Vagina (tissue), 2 donors: ENCODE results near the gene FAHD2B.
"Not testable (repeated sequence)": the region's sequence is repeated elsewhere in the genome, so short reads cannot be mapped to it uniquely, and the experiment has no call there.

Experiments
- POLR2A ChIP-seq, 2 donors: fragments of 450-650 bp; IDR thresholded peaks; one replicate each; pipeline ENCODE4 v1.6.1; 2017; ENCODE audit warnings: antibody characterized with exemption in 2 of 2, mild to moderate bottlenecking in 2 of 2, moderate library complexity in 2 of 2
- POLR2AphosphoS5 ChIP-seq, 2 donors: sonication (generic); formaldehyde crosslinking; IDR thresholded peaks; one replicate each; pipeline ENCODE4 v1.9.0; 2017; ENCODE audit warnings: antibody characterized with exemption in 2 of 2, mild to moderate bottlenecking in 2 of 2, low read depth in 1 of 2; ENCODE audit not compliant: insufficient read depth in 1 of 2
- TF ChIP-seq, protein P1 (sequence below), 3 experiments: fragments of 450-650 bp in 2 of 3; fragments of 200-600 bp in 1 of 3; sonication (generic) in 1 of 3; IDR thresholded peaks; one replicate each; pipeline ENCODE4 v1.5.1; 2017 to 2019; ENCODE audit warnings: antibody characterized with exemption in 3 of 3, mild to moderate bottlenecking in 2 of 3, moderate library complexity in 2 of 3

DNA sequence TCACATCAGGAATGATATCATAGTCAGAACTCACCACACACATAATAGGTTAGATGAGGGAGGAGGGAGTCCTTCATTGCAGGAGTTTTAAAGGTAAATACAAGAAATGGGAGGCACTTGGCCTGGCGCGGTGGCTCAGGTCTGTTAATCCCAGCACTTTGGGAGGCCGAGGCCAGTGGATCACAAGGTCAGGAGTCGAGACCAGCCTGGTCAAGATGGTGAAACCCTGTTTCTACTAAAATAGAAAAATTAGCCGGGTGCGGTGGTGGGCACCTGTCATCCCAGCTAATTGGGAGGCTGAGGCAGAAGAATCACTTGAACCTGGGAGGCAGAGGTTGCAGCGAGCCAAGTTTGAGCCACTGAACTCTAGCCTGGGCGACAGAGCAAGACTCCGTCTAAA, 16.6 kb upstream of the FAHD2B start:
- TF ChIP-seq, protein P1, sequence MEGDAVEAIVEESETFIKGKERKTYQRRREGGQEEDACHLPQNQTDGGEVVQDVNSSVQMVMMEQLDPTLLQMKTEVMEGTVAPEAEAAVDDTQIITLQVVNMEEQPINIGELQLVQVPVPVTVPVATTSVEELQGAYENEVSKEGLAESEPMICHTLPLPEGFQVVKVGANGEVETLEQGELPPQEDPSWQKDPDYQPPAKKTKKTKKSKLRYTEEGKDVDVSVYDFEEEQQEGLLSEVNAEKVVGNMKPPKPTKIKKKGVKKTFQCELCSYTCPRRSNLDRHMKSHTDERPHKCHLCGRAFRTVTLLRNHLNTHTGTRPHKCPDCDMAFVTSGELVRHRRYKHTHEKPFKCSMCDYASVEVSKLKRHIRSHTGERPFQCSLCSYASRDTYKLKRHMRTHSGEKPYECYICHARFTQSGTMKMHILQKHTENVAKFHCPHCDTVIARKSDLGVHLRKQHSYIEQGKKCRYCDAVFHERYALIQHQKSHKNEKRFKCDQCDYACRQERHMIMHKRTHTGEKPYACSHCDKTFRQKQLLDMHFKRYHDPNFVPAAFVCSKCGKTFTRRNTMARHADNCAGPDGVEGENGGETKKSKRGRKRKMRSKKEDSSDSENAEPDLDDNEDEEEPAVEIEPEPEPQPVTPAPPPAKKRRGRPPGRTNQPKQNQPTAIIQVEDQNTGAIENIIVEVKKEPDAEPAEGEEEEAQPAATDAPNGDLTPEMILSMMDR (IDR thresholded peaks at IDR 0.05): not testable (repeated sequence)
- not testable (repeated sequence) for TF ChIP-seq POLR2A (IDR thresholded peaks at IDR 0.05); POLR2AphosphoS5 (IDR thresholded peaks at IDR 0.05; ENCODE audit: insufficient read depth in 1 of 2, low read depth in 1 of 2)
